ENCODE results near the gene WSCD1.

The WSCD1 gene

DNA sequence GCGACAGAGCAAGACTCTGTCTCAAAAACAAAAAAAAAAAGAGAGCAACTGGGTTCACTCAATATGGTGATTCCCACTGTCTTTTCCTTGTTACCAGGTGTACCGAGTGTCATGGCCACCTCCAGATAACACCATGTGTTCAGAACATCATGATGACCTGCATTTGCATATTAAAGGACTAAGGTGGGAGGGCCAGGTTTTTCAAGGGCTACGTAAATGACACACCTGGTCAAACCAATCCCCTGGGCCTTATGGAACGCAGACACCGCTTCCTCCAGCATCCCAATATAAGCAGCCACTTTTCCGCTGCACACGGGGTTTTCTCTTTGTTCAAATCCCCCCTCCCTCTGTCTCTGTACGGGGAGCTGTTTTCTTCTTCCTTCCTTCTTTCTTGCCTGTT is 29.3 kb downstream of the WSCD1 start:
- TF ChIP-seq, protein P1, sequence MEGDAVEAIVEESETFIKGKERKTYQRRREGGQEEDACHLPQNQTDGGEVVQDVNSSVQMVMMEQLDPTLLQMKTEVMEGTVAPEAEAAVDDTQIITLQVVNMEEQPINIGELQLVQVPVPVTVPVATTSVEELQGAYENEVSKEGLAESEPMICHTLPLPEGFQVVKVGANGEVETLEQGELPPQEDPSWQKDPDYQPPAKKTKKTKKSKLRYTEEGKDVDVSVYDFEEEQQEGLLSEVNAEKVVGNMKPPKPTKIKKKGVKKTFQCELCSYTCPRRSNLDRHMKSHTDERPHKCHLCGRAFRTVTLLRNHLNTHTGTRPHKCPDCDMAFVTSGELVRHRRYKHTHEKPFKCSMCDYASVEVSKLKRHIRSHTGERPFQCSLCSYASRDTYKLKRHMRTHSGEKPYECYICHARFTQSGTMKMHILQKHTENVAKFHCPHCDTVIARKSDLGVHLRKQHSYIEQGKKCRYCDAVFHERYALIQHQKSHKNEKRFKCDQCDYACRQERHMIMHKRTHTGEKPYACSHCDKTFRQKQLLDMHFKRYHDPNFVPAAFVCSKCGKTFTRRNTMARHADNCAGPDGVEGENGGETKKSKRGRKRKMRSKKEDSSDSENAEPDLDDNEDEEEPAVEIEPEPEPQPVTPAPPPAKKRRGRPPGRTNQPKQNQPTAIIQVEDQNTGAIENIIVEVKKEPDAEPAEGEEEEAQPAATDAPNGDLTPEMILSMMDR (conservative IDR thresholded peaks at IDR 0.05; ENCODE audit: low read depth): no peak
- ChIA-PET CTCF (no interaction called here), POLR2A (ENCODE audit: low non-redundant PET) (no interaction called here)
- H3K27ac ChIP-seq: no peak overlapping the region
- no peak for DNase-seq (ENCODE audit: low spot score)

GRCh38 chr17:6100146-6100545 is 30.0 kb downstream of the WSCD1 start:
- TF ChIP-seq, protein P1 (conservative IDR thresholded peaks at IDR 0.05; ENCODE audit: low read depth): no peak
- ChIA-PET POLR2A (ENCODE audit: low non-redundant PET) (no interaction called here), CTCF (no interaction called here)
- DNase-seq (ENCODE audit: low spot score): no peak
- no peak overlapping the region for H3K27ac ChIP-seq

GRCh38 chr17:6100891-6101500 is 30.8 kb downstream of the WSCD1 start:
- DNase-seq (ENCODE audit: low spot score): no peak
- H3K27ac ChIP-seq: no peak overlapping the region
- ChIA-PET POLR2A (ENCODE audit: low non-redundant PET) (no interaction called here), CTCF (no interaction called here)
- TF ChIP-seq, protein P1 (conservative IDR thresholded peaks at IDR 0.05; ENCODE audit: low read depth): no peak

DNA sequence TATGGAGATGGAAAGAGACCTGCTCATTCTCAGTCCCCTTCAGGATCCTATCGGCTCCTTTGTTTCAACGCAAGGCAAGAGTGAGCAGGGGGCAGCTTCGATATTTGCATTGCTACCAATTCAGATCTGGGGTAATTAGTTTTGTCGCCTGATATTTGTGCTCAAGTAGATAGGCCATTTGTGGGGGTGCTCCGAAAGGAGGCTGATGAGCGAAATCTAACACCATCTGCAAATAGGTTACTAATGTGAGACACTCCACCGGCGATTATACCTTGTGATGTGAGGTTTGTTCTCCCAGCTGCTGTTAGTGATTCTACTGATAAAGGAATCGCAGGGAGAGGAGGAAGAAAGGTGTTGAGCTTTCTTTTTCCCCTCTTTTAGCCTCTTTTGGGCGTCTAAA is 31.5 kb downstream of the WSCD1 start:
- no peak for DNase-seq (ENCODE audit: low spot score)
- POLR2A ChIA-PET (ENCODE audit: low non-redundant PET): no interaction called here
- no peak overlapping the region for H3K27ac ChIP-seq
- CTCF ChIA-PET: no interaction called here
- TF ChIP-seq, protein P1 (conservative IDR thresholded peaks at IDR 0.05; ENCODE audit: low read depth): no peak

DNA sequence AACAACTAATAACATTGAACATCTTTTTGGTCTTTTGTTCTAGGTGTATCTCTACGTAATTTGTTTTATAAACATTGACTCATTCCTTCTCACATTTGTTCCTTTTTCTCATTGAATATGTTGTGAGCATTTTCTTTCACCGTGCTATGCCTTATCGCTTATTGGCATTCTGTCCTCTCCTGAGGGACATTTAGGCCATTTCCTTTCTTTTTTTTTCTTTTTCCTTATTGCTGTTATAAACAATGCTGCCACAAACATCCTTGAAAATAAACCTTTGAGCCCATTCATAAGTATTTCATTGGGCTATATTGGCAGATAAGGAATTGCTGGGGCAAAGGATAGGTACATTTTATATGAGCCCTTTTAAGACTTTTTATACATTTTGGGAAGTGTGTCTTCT is 32.4 kb downstream of the WSCD1 start:
- TF ChIP-seq, protein P1 (conservative IDR thresholded peaks at IDR 0.05; ENCODE audit: low read depth): no peak
- POLR2A ChIA-PET (ENCODE audit: low non-redundant PET): no interaction called here
- no peak for DNase-seq (ENCODE audit: low spot score)
- no peak overlapping the region for H3K27ac ChIP-seq
- CTCF ChIA-PET: no interaction called here

GRCh38 chr17:6104956-6105648 is 34.9 kb downstream of the WSCD1 start:
- POLR2A ChIA-PET (ENCODE audit: low non-redundant PET): no interaction called here
- no peak overlapping the region for H3K27ac ChIP-seq
- TF ChIP-seq, protein P1 (conservative IDR thresholded peaks at IDR 0.05; ENCODE audit: low read depth): no peak
- CTCF ChIA-PET: no interaction called here
- no peak for DNase-seq (ENCODE audit: low spot score)

Data from RWPE1 (cell line).